HL-60/S4 (cell line): ENCODE results near the gene AIPL1.
"Not testable (repeated sequence)": the region's sequence is repeated elsewhere in the genome, so short reads cannot be mapped to it uniquely, and the experiment has no call there.

Experiments
- in situ Hi-C: fragments of 300-500 bp; cut with MboI; formaldehyde crosslinking; loops from 2 replicates; pipeline ENCODE4 v1.14.3; 2022; ENCODE audit warnings: low sequenced_read_pairs

The AIPL1 gene, protein sequence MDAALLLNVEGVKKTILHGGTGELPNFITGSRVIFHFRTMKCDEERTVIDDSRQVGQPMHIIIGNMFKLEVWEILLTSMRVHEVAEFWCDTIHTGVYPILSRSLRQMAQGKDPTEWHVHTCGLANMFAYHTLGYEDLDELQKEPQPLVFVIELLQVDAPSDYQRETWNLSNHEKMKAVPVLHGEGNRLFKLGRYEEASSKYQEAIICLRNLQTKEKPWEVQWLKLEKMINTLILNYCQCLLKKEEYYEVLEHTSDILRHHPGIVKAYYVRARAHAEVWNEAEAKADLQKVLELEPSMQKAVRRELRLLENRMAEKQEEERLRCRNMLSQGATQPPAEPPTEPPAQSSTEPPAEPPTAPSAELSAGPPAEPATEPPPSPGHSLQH

DNA sequence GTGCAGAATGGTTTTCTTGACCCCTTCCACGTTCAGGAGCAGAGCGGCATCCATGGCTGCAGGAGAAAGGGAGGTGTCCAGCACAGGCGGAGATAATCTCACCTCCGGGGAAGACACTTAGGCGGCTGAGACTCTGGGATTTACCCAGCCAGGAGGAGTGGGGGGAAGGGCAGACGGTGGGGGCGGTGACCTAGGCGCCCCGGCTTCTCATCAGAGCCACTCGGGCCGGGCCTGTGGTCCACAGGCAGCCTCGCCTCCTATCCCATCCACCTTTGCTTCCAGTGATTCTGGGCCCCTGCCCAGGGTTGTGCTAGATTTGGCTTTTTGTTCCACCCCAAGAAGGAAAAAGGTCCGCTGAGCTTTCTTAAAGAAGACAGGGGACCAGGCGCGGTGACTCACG lies at the start of gene AIPL1:
AIPL1 (minus strand) TSS at position 71 of the 400 bp plus-strand sequence; CDS start at position 54, 17 bp downstream.
- in situ Hi-C loops: loop anchor here (10.0 kb wide), 1 partner anchor 850 kb away; the partner anchor contains the start of gene NLRP1

DNA sequence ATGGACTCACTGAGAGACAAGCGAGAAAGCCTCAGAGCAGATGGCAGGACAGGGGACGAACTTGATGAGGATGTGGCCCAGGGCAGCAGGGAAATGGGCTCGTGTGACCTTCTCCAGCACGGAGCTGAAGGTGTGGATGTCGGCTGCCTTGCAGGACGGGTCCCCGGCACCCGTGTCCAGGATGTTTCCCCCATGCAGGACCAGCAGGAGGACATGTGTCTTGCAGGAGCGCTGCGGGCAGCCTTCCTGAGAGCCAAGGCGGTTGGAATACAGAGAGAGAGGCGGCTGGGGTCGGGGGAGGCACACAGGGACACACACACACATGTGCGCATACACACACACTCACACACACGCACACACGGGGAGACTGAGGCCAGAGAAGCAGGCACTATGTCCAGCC lies 48.6 kb upstream of the AIPL1 start:
- in situ Hi-C loops: no loop called here

DNA sequence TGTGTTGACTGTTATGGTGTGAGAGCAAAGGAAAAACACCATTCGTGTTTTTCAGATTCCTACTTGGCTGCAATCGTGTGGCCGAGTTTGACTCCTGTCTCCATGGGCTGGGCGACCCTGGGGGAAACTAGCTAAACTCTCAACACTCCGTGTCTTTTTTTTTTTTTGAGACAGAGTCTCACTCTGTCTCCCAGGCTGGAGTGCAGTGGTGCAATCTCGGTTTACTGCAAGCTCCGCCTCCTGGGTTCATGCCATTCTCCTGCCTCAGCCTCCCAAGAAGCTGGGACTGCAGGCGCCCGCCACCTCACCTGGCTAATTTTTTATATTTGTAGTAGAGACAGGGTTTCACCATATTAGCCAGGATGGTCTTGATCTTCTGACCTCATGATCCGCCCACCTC lies 47.9 kb upstream of the AIPL1 start:
- in situ Hi-C loops: not testable (repeated sequence)

DNA sequence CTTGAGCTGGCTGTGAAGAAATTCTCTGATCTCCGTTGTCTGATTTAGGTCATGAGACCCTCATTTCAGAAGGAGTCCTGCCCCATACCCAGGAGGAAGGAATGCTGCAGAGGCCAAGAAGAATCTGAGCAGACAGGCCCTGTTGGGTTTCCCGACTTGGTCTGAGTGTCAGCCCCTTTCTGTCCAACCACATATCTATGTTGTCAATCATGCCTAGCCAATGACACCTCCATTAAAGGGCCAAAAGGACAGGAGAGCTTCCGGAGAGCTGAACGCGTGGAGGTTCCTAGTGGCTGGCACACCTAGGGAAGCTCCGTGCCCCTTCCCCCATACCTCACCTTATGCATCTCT lies 47.2 kb upstream of the AIPL1 start:
- in situ Hi-C loops: no loop called here

DNA sequence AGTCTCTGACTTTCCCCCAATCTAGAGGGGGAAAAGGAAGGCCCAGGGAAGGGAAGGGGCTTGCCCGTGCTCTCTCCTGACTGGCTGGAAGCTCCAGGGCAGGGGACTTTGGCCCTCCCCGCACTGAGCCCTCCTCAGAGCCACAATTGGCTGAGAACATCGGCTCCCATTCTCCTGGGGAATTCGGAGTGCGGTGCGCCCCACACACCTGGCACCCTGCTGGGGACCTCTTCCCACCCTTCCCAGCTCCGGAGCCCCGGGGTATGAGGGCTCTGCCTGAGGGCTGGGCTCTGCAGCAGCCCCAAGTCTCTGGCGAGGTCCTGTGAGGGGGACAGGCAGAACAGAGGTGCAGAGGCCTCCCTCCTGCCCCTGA lies 45.4 kb upstream of the AIPL1 start:
- in situ Hi-C loops: no loop called here

DNA sequence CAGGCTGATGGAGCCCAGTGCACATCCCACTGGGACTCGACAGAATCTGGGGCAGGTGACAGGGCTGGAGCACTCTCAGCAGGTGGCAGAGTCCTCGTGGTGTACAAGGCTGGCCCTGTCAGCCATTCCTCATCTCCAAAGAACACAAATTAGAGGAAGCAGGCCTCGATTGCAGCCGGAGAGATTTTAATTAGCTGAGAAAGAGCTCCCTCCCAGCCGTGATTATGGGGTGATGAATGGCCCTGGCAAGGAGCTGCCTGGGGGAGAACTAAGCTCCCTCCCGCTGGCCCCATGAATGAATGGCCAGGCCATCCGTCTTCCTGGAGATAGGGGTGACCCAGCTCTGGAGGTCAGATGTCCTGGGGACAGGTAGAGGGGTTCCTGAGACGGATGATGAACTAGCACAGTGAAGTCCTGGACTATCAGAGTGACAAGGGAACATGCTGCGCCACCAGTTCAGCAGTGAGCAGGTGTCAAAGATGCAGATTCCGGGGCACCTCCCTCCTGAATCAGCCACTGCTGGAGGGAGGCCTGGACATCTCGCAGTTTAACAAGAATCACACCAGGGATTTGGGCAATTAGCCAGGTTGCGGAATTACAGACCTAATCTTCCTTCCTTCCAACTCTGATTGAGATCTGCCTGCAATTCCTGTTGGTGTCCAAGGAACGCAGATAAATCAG lies 44.8 kb upstream of the AIPL1 start:
- in situ Hi-C loops: loop anchor here (10.0 kb wide), 1 partner anchor 535 kb away; the partner anchor contains the start of gene RNASEK

DNA sequence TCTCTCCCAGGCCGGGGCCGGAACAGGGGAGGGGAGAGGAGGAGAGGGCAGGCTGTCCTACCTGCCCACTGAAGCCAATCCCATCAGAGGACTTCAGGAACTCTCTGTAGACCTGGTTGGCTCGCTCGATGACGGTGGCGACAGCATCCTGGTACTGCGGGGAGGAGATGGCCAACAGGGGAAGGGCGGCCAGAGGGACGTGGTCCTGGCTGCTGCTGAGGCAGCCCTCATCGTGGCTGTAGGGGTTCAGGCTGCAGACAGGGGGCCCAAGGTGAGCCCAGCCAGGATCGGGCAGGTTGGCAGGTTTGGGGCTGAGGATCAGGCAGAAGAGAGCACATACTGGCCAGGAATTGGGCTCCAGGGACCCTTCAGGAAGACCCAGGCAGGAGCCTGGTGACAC lies 43.6 kb upstream of the AIPL1 start:
- in situ Hi-C loops: loop anchor here (10.0 kb wide), 1 partner anchor 536 kb away; the partner anchor contains the start of gene RNASEK

DNA sequence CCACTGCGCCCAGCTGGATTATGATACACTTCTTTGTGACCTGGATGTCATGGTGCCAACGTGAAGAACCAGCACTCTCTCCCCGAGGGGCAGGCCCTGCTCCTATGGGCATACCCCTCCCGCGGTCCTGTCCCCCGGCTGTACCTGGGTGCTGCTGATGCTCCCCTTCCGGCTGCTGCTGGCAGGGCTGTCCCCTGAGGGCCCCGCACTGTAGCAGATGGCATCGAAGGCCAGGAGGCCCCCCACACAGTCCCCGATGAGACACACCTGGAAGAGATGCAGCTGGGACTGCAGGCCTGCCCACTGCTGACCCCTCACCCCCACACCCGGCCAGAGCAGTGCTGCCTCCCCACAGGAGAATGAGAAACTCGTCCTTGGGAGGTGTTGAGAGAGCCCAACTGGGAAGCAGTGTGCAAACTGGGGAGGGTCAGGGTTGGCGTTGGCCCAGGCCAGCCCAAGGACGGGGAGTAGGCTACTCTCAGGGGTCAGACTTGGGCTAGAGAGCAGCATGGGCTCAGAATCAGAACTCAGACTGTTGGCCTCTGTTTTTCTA lies 43.0 kb upstream of the AIPL1 start:
- in situ Hi-C loops: loop anchor here (10.0 kb wide), 1 partner anchor 537 kb away; the partner anchor contains the start of gene RNASEK

DNA sequence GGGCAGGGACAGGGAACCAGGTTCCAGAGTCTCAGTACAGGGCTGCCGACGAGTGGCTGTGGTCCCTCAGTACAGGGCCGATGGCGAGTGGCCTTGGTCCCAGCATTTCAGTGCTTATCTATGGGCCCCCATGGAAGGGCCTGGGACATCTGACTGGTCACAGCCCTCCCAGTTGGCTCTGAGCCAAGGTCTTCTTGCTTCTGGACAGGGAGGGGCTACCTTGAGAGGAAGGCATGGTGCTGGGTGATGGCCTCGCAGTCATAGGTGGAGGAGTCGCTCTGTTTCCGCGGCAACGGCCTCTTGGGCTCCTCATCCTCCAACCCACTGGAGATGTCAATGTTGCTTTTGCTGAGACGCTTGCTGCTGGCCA lies 41.9 kb upstream of the AIPL1 start:
- in situ Hi-C loops: loop anchor here (10.0 kb wide), 1 partner anchor 538 kb away; the partner anchor contains the start of gene RNASEK

DNA sequence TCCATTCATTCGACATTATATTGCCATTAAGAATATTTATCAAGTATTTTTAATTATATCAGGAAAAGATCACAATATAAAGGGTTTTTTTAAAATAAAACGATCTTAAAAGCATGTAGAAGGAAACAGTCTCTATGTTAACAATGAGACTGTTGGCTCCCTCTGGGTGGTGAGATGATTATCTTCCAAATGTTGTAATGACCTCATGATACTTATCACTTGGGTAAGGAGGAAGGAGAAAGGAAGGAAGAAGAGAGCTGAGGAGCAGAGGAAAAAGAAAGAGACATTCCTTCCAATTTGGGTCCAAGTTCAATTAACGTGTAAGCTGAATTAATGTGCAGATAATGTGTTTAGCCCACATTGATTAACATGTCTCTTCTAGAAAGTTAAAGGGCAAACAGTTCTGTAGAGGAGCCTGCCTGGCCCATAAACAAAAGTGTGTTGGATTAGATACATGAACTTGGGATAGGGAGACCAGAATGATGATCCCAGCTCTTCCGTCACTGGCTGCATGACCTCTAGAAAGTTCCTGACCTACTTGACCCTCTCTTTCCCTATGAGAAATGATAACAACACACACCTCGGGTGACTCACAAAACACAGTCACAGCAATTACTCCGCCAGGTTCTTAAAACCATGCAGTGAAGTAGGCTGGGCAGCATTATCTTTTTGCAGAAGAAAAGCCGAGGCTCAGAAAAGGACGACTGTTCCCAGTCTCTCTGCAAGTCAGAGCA lies 41.3 kb upstream of the AIPL1 start:
- in situ Hi-C loops: loop anchor here (10.0 kb wide), 1 partner anchor 539 kb away; the partner anchor contains the start of gene RNASEK

DNA sequence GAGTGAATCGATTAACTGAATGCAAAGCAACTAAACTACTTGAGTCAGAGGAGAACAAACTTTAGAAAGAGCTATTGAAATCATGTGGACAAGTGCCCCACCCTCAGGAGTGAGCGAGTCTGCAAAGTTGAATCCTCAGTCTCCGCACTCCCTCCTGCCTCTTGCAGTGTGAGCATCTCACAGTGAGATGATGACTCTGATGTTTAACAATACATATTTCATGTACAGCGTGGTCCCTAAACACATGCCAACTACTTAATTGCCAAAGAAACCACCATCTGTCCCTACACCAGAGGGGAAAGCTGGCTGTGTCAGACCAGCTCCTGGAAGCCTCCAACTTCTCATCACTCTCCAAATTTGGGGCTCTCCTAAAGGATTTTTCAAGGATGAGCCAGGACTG lies 40.5 kb upstream of the AIPL1 start:
- in situ Hi-C loops: loop anchor here (10.0 kb wide), 1 partner anchor 539 kb away; the partner anchor contains the start of gene RNASEK

DNA sequence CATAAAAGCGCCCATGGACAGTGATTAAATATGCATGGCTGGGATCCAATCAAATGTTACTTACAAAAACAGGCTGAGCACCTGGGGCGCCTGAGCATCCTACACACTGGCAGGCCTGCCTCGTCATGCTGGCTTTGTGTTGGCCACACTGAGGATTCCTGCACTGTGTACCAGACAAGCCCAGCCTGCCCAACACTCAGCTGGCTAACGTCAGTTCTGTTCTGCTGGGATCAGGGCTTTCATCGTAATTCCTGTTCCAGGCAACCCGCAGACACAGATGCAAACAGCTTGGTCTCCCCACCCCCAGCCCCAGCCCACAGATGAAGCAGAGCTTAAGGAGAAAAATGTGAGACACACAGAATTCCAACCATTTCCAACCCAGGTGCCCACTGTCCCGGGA lies 40.0 kb upstream of the AIPL1 start:
- in situ Hi-C loops: loop anchor here (10.0 kb wide), 1 partner anchor 540 kb away; the partner anchor contains the start of gene RNASEK

DNA sequence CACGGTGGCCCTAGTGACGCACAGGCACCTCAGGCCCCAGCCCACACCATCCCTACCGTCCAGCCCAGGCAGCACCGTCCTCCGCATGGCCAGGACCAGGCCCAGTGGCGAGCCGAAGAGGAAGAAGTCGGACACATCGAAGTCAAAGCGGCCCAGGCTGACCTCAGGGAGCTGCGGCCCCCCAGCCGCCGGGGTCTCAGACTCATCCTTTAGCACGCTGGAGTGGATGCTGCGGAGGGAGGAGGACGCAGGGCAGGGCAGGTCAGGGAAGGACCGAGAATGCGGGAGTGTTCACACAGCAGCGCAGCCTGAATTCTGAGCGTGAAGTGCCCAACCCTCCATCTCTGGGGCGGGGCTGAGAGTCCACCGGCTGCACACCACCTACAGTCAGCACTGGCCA lies 39.5 kb upstream of the AIPL1 start:
- in situ Hi-C loops: loop anchor here (10.0 kb wide), 1 partner anchor 540 kb away; the partner anchor contains the start of gene RNASEK

DNA sequence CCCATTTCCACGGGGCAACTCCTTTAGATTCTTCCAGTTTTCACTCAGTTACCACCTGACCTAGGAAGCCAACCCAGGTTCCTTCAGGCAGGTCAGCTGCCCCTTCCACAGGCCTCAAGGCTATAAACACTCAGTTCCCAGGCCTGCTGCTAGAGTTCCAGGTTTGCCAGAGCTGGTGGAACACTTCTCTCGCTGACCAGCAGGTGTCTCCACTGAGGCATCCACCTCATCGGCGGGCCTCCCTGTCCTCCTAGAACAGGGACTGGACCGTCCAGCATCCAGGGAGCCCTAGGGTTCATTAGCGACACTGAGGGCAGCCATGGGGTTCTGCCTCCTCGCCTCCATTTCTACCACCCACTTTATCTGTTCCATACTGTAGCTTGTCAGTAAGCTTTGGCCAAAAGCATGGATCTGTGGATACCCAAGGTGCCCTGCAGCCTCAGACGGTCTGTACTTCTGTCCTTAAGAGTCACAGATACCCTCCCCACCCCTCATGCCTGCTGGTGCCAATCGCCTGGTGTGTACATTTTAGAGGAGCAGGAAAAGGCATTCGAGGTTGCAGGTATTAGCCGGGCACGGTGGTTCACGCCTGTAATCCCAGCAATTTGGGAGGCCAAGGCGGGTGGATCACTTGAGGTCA lies 38.3 kb upstream of the AIPL1 start:
- in situ Hi-C loops: loop anchor here (10.0 kb wide), 1 partner anchor 542 kb away; the partner anchor contains the start of gene RNASEK

DNA sequence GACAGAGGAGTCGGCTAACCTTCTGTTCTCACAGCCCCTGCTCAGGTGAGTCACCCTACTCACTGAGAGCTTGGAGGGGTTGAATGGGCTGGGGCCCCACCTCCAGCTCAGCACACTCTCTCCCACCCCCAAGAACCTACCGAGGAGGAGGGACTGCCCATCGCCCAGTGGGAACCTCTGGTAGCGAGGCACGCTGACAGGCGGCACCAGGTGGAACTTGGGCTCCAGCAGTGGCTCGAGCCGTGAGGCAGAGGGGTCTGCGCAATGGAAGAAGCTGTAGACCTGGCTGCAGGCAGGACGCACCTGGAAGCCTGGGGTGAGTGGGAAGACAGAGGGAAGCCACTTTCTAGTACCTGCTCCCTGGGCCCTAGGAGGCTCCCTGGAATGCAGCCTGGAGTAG lies 37.6 kb upstream of the AIPL1 start:
- in situ Hi-C loops: loop anchor here (10.0 kb wide), 1 partner anchor 542 kb away; the partner anchor contains the start of gene RNASEK

DNA sequence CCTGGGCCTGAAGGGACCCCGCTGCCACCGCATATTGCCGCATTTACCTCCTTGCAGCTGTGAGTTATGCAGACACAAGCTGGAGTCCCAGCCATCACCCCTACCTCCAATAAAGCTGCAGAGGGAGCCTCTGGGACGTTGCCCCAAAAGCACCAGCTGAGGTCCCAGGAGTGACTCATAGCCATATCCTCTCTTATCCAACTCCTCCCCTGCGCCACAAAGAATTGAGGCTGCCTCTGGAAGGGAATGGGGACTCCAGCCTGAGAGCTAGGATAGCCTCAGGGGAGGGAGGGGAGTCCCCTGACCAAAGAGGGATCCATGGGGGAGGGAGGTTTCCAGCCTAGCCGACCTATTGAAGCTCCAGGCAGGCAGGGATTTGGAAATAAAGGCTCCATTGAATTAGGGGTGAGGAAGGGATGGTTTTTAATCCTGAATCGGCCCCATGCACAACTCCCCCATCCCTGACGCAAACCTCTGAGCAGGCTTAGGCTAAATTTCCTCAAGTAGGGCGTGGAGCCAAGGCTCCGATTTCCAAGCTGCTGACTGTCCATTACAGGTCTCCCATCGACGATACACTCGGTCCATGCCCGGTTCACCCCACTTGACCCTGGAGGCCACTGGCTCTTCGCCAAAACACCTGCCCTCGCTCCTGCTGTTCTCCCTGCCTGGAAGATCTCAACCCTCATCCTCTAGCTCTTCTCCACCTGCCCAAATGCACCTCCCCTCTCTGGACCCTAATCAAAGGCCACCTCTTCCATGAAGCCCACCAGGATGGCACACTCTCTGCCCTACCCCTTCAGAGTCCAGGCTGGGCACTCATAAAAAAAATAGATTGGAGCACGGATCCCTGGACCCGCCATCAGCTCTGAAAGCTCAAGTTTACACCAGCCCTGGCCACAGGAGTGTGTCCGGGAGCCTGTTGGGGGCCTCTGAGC lies 36.9 kb upstream of the AIPL1 start:
- in situ Hi-C loops: loop anchor here (10.0 kb wide), 1 partner anchor 543 kb away; the partner anchor contains the start of gene RNASEK

DNA sequence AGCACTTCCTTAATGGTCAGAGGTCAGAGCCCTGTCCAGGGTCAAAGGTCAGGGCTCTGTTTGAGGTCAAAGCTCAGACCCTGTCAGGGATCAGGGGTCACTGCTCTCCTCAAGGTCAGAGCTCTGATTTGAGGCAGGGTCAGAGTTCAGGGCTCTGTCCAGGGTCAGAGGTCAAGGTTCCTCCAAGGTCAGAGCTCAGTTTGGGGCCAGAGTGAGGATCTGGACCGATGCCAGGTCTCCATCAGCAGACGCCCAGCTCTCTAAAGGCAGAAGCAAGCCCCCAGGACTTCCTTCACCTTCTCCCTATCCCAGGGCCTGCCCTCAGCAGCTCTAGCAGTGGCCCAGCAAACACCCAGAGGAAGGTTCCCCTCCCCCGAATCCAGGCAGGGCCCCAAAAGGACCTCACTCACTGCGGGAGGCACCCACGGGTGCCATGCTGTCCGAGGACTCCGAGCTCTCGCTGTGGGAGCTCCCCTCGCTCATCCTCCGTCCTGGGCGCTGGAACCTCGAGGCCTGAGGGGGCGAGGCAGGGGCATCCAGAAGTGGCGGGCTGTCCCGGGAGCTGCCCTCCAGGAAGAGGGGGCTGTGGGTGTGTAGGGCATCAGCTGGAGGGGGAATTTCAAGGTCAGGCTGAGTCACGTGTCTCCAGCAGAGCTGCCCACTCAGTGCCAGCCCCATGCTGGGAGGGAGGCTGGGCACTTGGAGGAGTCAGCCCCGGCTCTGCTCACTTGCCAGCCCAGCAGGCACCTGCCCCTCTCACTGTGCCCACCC lies 36.0 kb upstream of the AIPL1 start:
- in situ Hi-C loops: loop anchor here (10.0 kb wide), 1 partner anchor 544 kb away; the partner anchor contains the start of gene RNASEK

DNA sequence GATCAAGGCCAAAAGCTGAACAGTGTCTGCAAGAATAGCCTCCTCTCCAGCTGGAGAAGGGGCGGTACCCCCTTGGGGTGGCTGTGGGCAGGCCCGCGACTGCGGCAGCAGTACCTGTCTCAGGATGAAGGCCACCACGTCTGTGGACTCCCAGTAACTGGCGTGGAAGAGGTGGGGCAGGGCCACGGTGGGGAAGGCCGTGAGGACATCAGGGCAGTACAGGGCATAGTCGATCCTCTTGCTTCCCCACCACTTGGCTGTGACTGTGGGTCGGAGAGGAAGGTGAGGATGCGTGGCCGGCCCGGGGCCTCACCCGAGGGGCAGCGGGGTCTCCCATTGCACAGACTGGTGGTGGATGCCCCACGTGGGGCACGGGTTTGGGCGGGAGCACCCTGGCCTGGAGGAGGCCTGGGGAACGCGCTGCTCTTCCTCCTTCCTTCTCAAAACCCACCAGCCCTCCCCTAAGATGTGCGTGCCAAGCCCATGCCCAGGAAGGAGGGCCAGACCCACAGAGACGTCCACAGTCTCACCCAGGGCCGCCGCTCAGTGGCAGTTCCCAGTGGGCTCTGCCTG lies 35.3 kb upstream of the AIPL1 start:
- in situ Hi-C loops: loop anchor here (10.0 kb wide), 1 partner anchor 545 kb away; the partner anchor contains the start of gene RNASEK
